Stomach (tissue), 4 donors: ENCODE data around the gene SERINC3.

Experiments used
- CTCF ChIP-seq, 7 experiments: fragments of 450-650 bp in 4 of 7; fragments of 200-600 bp in 3 of 7; sonication (generic) in 3 of 7; IDR thresholded peaks; one replicate each; pipeline ENCODE4 v1.5.1; 2016 to 2019; ENCODE audit warnings: antibody characterized with exemption in 7 of 7, control low read depth in 2 of 7, mild to moderate bottlenecking in 1 of 7
- EP300 ChIP-seq: sonication (generic); formaldehyde crosslinking; IDR thresholded peaks from one replicate; pipeline ENCODE4 v1.6.1; 2017; ENCODE audit warnings: antibody characterized with exemption
- POLR2A ChIP-seq, 4 donors: fragments of 450-650 bp; IDR thresholded peaks; one replicate each; pipeline ENCODE4 v1.6.1; 2016; ENCODE audit warnings: antibody characterized with exemption in 4 of 4, control low read depth in 2 of 4, mild to moderate bottlenecking in 1 of 4, moderate library complexity in 1 of 4
- POLR2AphosphoS5 ChIP-seq, 3 donors: sonication (generic); formaldehyde crosslinking; IDR thresholded peaks; one replicate each; pipeline ENCODE4 v1.6.1; 2016; ENCODE audit warnings: antibody characterized with exemption in 3 of 3

DNA sequence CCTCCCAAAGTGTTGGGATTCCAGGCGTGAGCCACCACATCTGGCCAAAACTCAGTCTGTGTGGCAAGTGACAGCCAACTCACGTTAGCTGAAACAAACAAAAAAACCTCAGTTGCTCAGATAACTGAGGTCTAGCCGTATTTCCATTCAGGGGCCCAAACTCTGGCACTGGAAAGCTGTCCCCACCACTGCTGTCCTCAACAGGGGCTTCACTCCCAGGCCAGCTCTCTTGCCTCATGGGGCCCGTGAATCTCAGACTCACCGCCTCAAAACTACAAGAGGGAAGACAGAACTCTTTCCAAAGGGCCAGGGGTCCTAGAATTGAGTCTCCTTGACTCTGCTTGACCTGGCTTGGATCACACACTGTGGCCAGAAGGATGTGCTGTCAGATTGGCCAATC lies 38.8 kb downstream of the SERINC3 start:
- TF ChIP-seq CTCF (IDR thresholded peaks at IDR 0.05) = no peak
- TF ChIP-seq POLR2A (IDR thresholded peaks at IDR 0.05) = no peak
- TF ChIP-seq POLR2AphosphoS5 (IDR thresholded peaks at IDR 0.05) = no peak
- TF ChIP-seq EP300 = no peak
